Endothelial cell of umbilical vein (primary cell): ENCODE results near the gene AFDN. TPM values are rescaled to one million over a fixed set of nuclear protein-coding genes. Genes with fewer than 3 reads are reported as not detected.

Experiments
- BruUV-seq: library from RNA; stranded (reverse); fragments of 400-500 nt; replicated peaks from 2 replicates; lab custom pipeline; 2021; lab: Mats Ljungman, UMichigan
- CTCF ChIA-PET: fragments of 300-600, 350-600 bp; sonication (Branson Sonifier 250); formaldehyde crosslinking; loops from one replicate; lab custom pipeline; 2021; ENCODE audit warnings: antibody characterized with exemption, inconsistent platforms; lab: Charles Lee
- POLR2A ChIA-PET: fragments of 300-600, 350-600 bp; sonication (Branson Sonifier 250); formaldehyde crosslinking; loops from one replicate; lab custom pipeline; 2021; ENCODE audit warnings: antibody characterized with exemption, inconsistent platforms; lab: Charles Lee
- DNase-seq: peaks from one replicate; pipeline ENCODE4 v3.0.0-alpha.2; 2011; ENCODE audit warnings: low read depth, low spot score
- FAIRE-seq: peaks from 2 replicates; lab custom pipeline; 2011; peaks lifted over from hg19 to GRCh38; lab: Jason Lieb, UNC
- H2AFZ ChIP-seq: 2 replicates; pipeline ENCODE4 v1.6.0; 2012; ENCODE audit warnings: low read depth, low read length, control low read depth, inconsistent platforms
- H3K27ac ChIP-seq: 2 replicates; pipeline ENCODE4 v1.5.1; 2011; ENCODE audit warnings: low read depth, mild to moderate bottlenecking, control low read depth, low read length, moderate library complexity; ENCODE audit not compliant: insufficient read depth
- H3K27me3 ChIP-seq, 2 experiments: 2 replicates each; pipeline versions ENCODE4 v1.6.0 to v1.6.1; 2011; ENCODE audit warnings: low read length in 2 of 2, mixed read lengths in 1 of 2; ENCODE audit not compliant: control insufficient read depth in 2 of 2, insufficient read depth in 2 of 2
- H3K36me3 ChIP-seq, 2 experiments: 2 replicates in 1 of 2; 3 replicates in 1 of 2; pipeline ENCODE4 v1.5.1; 2011; ENCODE audit warnings: low read length in 2 of 2, mild to moderate bottlenecking in 1 of 2, moderate library complexity in 1 of 2; ENCODE audit not compliant: control insufficient read depth in 2 of 2, insufficient read depth in 2 of 2; ENCODE audit errors: extremely low read depth in 1 of 2
- H3K4me1 ChIP-seq: 3 replicates; pipeline ENCODE4 v1.5.1; 2011; ENCODE audit warnings: mild to moderate bottlenecking, low read length; ENCODE audit not compliant: control insufficient read depth, insufficient read depth; ENCODE audit errors: extremely low read depth
- H3K4me2 ChIP-seq: 2 replicates; pipeline ENCODE4 v1.6.1; 2011; ENCODE audit warnings: low read length, control low read depth, mixed read lengths; ENCODE audit not compliant: insufficient read depth
- H3K4me3 ChIP-seq, 3 experiments: fragments of 200-600 bp in 1 of 3; sonication (generic), shearing (Covaris generic) in 1 of 3; replicated peaks in 1 of 3; 2 replicates each; pipeline ENCODE4 v1.5.1; 2011 to 2016; ENCODE audit warnings: control low read depth in 3 of 3, low read length in 3 of 3, mild to moderate bottlenecking in 2 of 3, inconsistent platforms in 1 of 3, low read depth in 1 of 3, moderate library complexity in 1 of 3; ENCODE audit not compliant: insufficient read depth in 1 of 3
- H3K79me2 ChIP-seq: 2 replicates; pipeline ENCODE4 v1.6.0; 2012; ENCODE audit warnings: low read length, inconsistent platforms; ENCODE audit not compliant: control insufficient read depth, insufficient read depth
- H3K9ac ChIP-seq: replicated peaks from 2 replicates; pipeline ENCODE3; 2011; ENCODE audit warnings: low read length, control low read depth; ENCODE audit not compliant: insufficient read depth; ENCODE audit errors: extremely low read depth
- H3K9me1 ChIP-seq: replicated peaks from 3 replicates; pipeline ENCODE4 v1.6.0; 2011; ENCODE audit warnings: mild to moderate bottlenecking, low read length; ENCODE audit not compliant: control insufficient read depth, insufficient read depth; ENCODE audit errors: extremely low read depth
- H3K9me3 ChIP-seq: replicated peaks from 2 replicates; pipeline ENCODE4 v1.5.1; 2012; ENCODE audit warnings: low read length, inconsistent platforms; ENCODE audit not compliant: control insufficient read depth, insufficient read depth
- H4K20me1 ChIP-seq: replicated peaks from 2 replicates; pipeline ENCODE3; 2011; ENCODE audit warnings: mild to moderate bottlenecking, low read length; ENCODE audit not compliant: control insufficient read depth, insufficient read depth; ENCODE audit errors: extremely low read depth
- EZH2 ChIP-seq: IDR thresholded peaks from 2 replicates; pipeline ENCODE4 v1.6.1; 2012; ENCODE audit warnings: borderline replicate concordance, low read depth, mild to moderate bottlenecking, moderate library complexity, low read length, inconsistent platforms; ENCODE audit not compliant: severe bottlenecking
- FOS ChIP-seq: IDR thresholded peaks from 2 replicates; pipeline ENCODE4 v1.6.1; 2011; ENCODE audit warnings: mild to moderate bottlenecking, low read length, moderate library complexity, borderline replicate concordance; ENCODE audit not compliant: insufficient read depth
- GATA2 ChIP-seq: IDR thresholded peaks from 2 replicates; pipeline ENCODE4 v1.7.0; 2011; ENCODE audit warnings: low read depth, mild to moderate bottlenecking, moderate library complexity, mixed read lengths, low read length; ENCODE audit not compliant: insufficient read length, insufficient read depth
- JUN ChIP-seq: IDR thresholded peaks from 2 replicates; pipeline ENCODE4 v1.6.1; 2011; ENCODE audit warnings: borderline replicate concordance, low read depth; ENCODE audit not compliant: insufficient read length, insufficient read depth
- MAX ChIP-seq: IDR thresholded peaks from 2 replicates; pipeline ENCODE4 v1.6.1; 2011; ENCODE audit not compliant: insufficient read depth, insufficient read length
- dilution Hi-C: fragments of 300-500 bp; cut with MboI; formaldehyde crosslinking; loops from one replicate; pipeline ENCODE4 v1.15.0; 2019; ENCODE audit warnings: low sequenced_read_pairs; ENCODE audit not compliant: extremely low pct_ligation_motif_present
- intact Hi-C: fragments of 100-400 bp; cut with micrococcal nuclease; formaldehyde crosslinking; loops from one replicate; pipeline ENCODE4 v1.10.0; 2022
- polyA plus RNA-seq, 4 experiments: library from polyadenylated mRNA; depleted of rRNA in 3 of 4; stranded (reverse) in 3 of 4; unstranded in 1 of 4; fragments of >200 nt; gene quantifications; 2 replicates each; pipeline versions ENCODE4 v1.2.1 to v1.2.3, GENCODE V29; 2011 to 2012; ENCODE audit warnings: missing spikeins in 1 of 4
- total RNA-seq: library from RNA; stranded (reverse); gene quantifications from 2 replicates; pipeline ENCODE4 v1.2.3, GENCODE V29; 2021
- TF ChIP-seq, protein P1 (sequence below), 2 donors: IDR thresholded peaks; 1 replicate in 1 of 2; 2 replicates in 1 of 2; pipeline ENCODE4 v1.5.1; 2011; ENCODE audit warnings: low read length in 2 of 2, mild to moderate bottlenecking in 2 of 2, moderate library complexity in 2 of 2, control low read depth in 1 of 2, inconsistent platforms in 1 of 2, low read depth in 1 of 2; ENCODE audit not compliant: insufficient read depth in 1 of 2; ENCODE audit errors: extremely low read depth in 1 of 2

The AFDN gene
- total and polyA plus RNA-seq, 2 donors (not counting 3 experiments of a cell fraction or from before 2014, with no cell fraction given), result 31.0 to 134 TPM

GRCh38 chr6:167798453-167798852, 28.3 kb upstream of the AFDN start:
- no TSS peak for BruUV-seq
- Histone ChIP-seq H3K79me2 (no peaks in the 10 kb centered on the region), H3K27ac (no peak overlapping the region), H3K9ac (no peak overlapping the region), H3K4me1 (no peaks in the 10 kb centered on the region), H3K9me1 (no peaks in the 10 kb centered on the region), H2AFZ (no peak overlapping the region), H3K4me3 (no peak overlapping the region), H3K36me3 (no peaks in the 10 kb centered on the region), H3K4me2 (no peak overlapping the region), H4K20me1 (no peaks in the 10 kb centered on the region), H3K27me3 (peaks cover 23 to 34% of the 10 kb centered on the region in 2 experiments), H3K9me3 (no peaks in the 10 kb centered on the region)
- DNase-seq (no peak), FAIRE-seq (no peak)
- TF ChIP-seq FOS, result no peak
- TF ChIP-seq EZH2, result no peak
- CTCF ChIA-PET, result no interaction called here
- POLR2A ChIA-PET, result no interaction called here
- dilution Hi-C loops (no loop called here), intact Hi-C loops (loop anchor here (10.0 kb wide), 1 partner anchor 314 kb away; no protein-coding TSS in a partner anchor)

DNA sequence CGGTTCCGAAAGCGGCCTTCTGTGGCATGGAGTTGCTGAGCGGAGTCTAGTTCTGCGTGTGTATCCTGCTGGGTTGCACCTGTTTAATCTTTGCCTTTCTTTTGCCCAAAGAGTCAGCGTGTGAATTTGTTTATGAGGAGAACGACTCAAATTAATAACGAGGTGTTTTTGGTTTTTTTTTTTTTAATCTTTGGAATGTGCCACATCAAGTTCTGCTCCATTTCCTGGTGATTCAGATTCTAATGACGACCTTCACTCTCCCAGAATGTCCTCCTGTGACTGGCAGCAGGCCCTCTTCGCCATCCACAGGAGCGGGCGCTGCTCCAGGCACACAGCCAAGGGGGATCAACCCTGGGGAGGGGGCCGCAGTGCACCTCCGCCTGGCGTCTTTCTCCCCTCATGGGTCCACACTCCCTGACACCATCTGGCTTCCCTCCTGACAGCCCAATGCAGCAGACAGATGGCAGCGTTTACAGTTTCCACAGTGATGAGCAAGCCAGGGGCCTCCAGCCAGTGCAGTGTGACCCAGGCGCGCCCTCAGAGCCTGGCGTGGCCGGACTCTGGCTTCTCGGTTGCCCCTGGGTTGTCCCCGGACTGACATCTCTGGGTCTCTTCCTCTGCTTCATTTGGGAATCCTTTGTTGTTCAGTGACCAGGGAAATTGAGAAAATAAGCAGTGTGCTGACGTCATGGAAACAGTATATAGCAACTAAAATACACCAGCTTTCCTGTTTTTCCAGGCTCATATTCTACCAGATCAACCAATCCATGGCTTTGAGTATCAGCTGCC, 27.5 kb upstream of the AFDN start:
- dilution Hi-C loops (no loop called here), intact Hi-C loops (loop anchor here (10.0 kb wide), 1 partner anchor 314 kb away; no protein-coding TSS in a partner anchor)
- POLR2A ChIA-PET, result no interaction called here
- no peak overlapping the region for H3K4me2 ChIP-seq
- no peak overlapping the region for H3K27ac ChIP-seq
- no peak overlapping the region for H3K4me3 ChIP-seq
- peaks cover 23 to 33% of the 10 kb centered on the region in 2 experiments for H3K27me3 ChIP-seq
- no TSS peak for BruUV-seq
- no peaks in the 10 kb centered on the region for H3K9me1 ChIP-seq
- H3K9me3 ChIP-seq, result no peaks in the 10 kb centered on the region
- H3K36me3 ChIP-seq, result no peaks in the 10 kb centered on the region
- H4K20me1 ChIP-seq, result no peaks in the 10 kb centered on the region
- CTCF ChIA-PET, result no interaction called here
- FAIRE-seq (no peak), DNase-seq (peak; percentile 11)
- TF ChIP-seq, protein P1, sequence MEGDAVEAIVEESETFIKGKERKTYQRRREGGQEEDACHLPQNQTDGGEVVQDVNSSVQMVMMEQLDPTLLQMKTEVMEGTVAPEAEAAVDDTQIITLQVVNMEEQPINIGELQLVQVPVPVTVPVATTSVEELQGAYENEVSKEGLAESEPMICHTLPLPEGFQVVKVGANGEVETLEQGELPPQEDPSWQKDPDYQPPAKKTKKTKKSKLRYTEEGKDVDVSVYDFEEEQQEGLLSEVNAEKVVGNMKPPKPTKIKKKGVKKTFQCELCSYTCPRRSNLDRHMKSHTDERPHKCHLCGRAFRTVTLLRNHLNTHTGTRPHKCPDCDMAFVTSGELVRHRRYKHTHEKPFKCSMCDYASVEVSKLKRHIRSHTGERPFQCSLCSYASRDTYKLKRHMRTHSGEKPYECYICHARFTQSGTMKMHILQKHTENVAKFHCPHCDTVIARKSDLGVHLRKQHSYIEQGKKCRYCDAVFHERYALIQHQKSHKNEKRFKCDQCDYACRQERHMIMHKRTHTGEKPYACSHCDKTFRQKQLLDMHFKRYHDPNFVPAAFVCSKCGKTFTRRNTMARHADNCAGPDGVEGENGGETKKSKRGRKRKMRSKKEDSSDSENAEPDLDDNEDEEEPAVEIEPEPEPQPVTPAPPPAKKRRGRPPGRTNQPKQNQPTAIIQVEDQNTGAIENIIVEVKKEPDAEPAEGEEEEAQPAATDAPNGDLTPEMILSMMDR (IDR thresholded peaks at IDR 0.05; ENCODE audit: extremely low read depth in 1 of 2, insufficient read depth in 1 of 2, low read depth in 1 of 2, low read length in 2 of 2), result no peak
- TF ChIP-seq FOS (no peak), EZH2 (no peak), GATA2 (no peak), MAX (no peak), JUN (no peak)
- no peaks in the 10 kb centered on the region for H3K4me1 ChIP-seq
- H2AFZ ChIP-seq, result no peak overlapping the region
- H3K9ac ChIP-seq, result no peak overlapping the region
- H3K79me2 ChIP-seq, result no peaks in the 10 kb centered on the region
